DMS53 treated with DMSO at 0.1 percent for 48 hours (cell line): ENCODE results near the gene SV2C.
"Not testable (repeated sequence)": the region's sequence is repeated elsewhere in the genome, so short reads cannot be mapped to it uniquely, and the experiment has no call there.

Experiments
- DNase-seq: peaks from one replicate; lab custom pipeline; 2025; ENCODE audit not compliant: unreplicated experiment; lab: John Stamatoyannopoulos, UW

SV2C gene

DNA sequence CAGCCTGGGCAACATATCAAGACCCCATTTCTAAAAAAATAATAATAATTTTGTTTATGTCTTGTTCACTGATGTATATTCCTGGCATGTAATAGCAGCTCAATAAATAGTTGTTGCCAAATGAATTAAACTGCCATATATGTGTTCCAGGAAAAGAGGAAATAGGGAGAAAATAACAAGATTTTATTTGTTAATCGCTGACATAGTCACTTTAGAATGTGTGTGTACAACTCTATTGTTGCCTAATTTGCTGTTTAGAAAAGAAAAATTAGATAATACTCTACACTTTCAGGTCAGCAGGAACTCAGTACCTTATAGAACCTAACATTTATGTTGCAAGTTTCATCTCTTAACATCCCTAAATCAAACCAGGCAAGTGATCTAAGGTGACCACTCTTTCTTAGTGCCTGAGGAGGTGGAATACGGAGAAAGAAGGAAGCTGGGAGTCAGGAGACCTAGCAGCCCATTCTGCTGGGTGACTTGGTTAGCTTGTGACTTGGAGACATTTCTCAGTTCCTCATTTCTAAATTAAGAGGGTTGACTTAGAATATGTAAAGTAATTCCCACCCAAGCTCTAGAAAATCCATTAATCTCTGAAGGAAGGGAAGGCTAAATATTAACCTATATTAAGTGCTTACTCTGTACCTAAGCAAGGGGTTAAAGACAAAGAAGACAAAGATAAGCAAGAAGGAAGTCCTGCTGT lies 209.6 kb downstream of the SV2C start:
- DNase-seq, result no peak

DNA sequence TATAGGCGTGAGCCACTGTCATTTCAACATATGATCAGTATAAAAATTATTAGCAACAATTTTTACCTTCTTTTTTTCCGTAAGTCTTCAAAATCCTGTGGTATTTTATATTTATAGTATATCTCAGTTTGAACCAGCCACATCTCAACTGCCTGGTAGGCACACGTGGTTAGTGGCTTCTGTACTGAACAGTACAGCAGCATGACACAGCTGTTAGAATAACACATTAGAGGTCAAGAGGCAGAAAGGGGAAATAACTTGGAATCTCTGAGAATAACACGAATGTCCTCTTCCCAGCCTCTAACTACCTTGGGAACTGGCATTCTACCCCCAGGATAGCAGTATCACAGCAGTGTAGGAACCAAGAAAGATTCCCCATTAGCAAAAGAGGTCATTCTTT lies 211.4 kb downstream of the SV2C start:
- DNase-seq, result no peak

DNA sequence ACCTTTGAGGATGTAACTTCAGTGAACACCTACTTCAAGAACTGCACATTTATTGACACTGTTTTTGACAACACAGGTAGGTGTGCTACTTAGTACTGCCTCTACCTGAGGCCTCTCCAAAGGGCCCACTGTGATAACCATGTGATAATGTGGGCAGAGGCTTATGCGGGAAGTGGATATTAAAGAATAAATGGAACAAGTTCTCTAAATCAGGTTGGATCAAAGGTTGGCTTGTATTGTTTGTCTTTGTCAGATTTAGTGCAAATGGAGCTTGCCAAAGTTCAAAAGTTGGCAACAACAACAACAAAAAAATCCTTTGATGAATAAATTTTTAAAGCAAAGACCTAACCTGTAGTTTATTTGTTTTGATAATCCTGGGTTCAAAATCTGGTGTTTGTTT lies 215.7 kb downstream of the SV2C start:
- no peak for DNase-seq

DNA sequence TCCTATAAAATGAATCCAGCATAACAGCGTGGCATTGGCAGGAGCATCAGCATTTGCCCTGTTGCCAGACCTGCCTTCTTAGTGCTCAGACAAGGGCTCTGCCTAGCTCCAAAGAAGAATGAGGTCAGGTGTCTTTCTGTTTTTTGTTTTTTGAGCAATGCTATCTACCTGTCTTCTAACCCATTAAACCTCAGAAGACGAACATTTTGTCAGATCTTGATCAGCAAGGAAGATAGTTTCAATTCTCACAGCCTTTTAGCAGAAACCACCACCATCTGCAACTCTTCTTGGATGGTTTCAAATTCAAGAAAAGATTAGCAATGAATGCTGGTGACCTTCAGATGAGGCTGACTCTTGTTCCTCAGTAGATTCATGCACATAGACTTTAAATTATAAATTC lies 216.4 kb downstream of the SV2C start:
- no peak for DNase-seq

DNA sequence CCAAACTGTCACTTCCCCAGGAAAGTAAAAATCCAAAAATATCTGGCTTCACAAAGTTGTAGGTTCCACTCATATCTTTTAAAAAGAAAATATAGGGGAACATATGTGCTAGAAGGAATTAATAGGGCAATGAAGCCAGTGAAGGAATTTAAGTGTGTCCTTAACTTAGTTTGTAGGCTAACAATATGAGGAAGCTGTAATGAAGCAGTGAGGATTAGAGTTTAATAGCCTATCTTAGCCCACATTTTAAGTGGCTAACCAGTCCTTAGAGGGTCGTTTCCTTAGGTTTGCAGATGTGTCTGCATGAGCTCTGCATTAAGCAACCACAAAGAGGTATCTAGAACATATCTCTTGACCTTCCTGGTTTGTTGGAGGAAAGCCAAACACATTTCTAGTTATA lies 218.7 kb downstream of the SV2C start:
- DNase-seq, result not testable (repeated sequence)

DNA sequence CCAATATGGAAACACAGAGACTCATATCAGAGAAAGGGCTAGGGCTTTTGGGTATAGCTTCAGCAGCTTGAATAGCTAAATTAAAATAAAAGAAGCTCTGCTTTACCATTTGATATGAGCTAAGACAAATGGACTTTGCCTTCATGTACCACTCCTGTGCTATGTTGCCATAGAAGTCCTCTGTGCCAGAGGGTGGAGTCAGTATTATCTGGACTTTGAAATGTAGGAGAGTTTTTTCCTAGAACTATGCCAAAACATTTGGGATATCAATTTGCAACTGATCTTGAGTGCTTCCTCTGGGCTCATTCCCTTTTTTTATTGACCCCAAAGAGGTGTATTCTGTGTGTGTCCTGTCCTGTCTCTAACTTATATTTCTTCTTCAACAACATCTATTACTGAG lies 219.5 kb downstream of the SV2C start:
- DNase-seq, result not testable (repeated sequence)

DNA sequence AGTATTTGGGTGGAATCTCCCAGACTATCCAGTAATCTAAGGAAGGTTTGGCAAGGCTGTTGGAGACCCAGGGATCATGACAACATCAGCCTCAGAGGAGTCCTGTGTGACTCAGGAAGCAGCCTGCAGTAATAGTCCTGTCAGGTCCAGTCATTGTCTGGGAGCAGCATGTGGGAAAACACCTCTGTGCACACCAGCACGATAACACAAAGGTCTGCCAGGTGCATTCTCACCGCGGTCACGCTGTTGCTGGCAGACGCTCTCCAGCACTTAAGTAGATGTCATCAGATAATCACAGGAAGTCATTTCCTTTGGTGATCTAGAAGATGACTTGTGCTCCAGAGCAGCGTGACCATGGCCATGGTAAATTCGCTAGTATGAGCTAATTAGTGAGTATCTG lies 220.7 kb downstream of the SV2C start:
- DNase-seq, result peak; percentile 97

DNA sequence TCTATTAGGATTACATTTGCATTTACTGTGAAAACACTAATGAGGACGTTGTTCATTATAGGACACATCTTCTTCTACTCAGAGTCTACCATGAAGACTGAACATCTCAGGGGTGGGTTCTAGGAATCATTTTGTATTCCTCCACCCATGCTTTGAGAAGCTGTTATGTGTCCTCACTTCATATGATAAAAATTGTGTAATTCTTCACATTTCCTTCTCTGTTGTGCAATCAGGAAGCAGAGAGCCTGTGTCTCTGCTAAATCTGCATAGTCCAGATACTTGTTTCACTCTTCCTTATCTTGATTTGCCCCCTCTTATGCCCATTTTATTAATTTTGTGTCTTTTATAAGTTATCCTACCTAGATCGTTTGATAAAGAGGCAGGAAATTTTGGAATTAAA lies 222.1 kb downstream of the SV2C start:
- no peak for DNase-seq

DNA sequence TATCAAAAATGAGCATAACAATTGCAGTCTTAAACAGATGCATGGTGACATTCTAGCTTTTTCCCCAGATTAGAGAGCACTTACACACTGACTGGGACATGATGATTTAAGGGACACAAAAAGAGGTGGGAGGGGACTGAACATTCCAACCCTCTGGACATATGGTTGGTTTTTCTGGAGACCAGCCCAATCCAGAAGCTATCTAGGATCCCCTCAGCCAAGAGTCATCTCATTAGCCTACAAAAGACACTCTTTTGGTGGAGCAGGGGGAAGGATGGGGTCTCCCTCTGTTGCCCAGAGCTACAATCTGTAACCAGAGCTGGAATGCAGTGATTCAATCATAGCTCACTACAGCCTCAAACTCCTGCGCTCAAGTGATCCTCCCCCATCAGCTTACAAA lies 222.6 kb downstream of the SV2C start:
- no peak for DNase-seq

DNA sequence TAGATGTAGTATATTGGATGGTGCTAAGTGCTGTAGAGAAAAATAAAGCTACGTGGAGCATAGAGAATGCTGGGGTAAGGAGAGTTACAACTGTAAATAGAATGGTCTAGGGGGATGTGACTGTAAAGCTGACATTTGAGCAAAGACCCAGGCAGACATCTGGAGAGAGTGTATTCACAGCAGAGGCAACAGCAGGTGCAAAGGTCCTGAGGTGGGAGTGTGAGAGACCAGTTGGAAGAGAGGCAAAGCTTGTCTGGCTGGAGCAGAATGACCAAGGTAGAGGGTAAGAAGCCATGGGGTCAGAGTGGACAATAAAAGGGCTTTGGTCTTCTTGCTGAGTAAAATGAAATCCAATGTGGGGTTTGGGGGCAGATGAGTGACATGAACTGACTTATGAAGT lies 227.0 kb downstream of the SV2C start:
- DNase-seq, result no peak

DNA sequence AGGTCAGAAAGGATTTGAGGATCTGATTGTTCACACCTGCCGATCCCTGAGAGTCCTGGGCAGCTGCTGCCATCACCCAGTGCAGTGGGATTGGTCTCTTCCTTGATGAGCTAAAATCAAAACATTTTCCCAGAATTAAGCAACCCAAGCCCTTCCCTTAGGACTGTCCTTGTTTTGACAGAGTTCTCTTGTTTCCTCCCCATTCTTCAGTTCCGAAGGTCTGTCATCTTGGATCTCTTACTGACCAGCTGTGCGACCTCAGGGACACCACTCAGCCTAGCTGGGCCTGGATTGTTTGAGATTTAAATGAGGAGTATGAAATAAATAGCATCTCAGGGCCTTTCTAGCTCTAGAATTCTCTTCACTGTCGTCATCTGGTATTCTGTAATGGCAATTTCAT lies 229.6 kb downstream of the SV2C start:
- DNase-seq, result no peak

DNA sequence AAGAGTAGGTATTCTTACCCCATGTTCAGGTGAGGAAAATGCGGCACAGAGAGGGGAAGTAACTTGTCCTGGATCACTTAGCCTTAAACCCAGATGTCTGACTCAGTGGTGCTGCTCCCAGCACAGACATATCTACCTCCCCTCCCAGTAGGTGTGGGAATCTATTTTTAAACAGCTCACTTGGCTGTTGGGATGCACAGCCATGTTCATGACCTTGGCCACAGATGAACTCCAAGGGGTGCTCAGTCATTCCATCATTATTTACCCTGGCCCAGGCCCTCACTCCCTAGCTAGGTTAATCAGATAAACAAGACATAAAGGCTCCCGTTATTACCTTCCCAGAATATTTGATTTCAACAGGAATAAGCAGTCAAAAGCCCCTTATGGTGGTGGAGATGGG lies 231.5 kb downstream of the SV2C start:
- no peak for DNase-seq

DNA sequence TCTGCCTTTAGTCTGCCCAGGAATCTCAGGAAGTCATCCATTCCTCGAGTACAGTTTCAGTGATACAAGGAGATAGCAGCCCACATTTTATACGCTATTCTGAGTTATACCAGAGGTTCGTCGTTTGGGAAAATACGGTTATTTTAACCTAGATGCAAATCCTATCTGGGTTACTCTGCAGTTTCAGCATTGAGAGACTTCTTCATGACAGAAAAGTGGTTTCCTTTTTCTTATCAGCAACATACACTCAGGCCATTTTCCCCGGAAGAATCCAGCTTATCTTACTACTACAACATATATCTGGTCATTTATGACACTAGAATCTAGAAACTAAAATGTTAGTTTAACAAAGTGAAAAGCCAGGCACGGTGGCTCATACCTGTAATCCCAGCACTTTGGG lies 236.5 kb downstream of the SV2C start:
- no peak for DNase-seq

DNA sequence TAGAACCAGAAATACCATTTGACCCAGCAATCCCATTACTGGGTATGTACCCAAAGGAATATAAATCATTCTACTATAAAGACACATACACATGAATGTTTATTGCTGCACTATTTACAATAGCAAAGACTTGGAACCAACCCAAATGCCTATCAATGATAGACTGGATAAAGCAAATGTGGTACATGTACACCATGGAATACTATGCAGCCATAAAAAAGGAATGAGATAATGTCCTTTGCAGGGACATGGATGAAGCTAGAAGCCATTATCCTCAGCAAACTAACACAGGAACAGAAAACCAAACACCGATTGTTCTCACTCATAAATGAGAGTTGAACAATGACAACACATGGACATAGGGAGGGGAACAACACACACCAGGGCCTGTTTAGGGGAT lies 240.3 kb downstream of the SV2C start:
- DNase-seq, result not testable (repeated sequence)

DNA sequence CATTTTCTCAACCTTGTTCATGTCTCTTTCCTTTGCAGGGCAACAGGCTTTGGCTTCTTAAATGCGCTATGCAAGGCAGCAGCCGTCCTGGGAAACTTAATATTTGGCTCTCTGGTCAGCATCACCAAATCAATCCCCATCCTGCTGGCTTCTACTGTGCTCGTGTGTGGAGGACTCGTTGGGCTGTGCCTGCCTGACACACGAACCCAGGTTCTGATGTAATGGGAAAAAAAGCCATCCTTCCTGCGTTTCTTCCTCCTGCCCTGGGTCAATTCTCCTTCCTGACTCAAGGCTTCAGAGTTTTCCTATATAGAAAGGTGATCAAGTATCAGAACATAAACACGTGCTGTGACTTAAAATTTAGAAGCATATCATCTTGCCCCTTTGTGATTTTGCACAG lies 242.1 kb downstream of the SV2C start:
- no peak for DNase-seq

DNA sequence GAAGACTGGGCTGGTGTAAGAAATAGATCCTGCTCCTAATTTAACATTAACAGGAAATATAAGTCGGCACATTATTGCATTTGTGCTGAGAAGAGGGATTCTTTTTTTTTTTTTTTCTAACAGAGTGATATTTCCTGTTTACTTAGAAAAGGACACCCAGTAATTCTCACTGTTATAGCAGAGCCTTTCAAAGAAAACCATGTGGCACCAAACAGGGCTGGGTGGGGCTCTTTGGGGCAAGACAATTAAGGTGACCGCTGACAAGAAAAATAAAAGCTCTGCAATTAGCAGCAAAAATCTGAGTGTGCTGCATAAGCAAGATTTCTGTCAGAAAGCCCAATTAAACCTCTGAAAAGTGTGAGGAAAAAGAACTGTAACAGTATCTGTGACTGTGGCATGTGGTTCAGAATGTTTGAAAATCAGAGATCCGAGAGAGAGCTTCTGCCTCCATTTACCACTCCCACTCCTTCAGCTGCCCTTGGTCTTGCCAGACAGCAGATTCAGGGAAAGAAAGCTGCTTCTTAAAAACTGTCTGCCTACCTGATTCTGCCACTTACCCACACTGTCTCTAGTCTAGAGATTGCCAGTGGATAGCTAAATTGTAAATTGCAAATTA lies 242.8 kb downstream of the SV2C start:
- DNase-seq, result peak; percentile 34

DNA sequence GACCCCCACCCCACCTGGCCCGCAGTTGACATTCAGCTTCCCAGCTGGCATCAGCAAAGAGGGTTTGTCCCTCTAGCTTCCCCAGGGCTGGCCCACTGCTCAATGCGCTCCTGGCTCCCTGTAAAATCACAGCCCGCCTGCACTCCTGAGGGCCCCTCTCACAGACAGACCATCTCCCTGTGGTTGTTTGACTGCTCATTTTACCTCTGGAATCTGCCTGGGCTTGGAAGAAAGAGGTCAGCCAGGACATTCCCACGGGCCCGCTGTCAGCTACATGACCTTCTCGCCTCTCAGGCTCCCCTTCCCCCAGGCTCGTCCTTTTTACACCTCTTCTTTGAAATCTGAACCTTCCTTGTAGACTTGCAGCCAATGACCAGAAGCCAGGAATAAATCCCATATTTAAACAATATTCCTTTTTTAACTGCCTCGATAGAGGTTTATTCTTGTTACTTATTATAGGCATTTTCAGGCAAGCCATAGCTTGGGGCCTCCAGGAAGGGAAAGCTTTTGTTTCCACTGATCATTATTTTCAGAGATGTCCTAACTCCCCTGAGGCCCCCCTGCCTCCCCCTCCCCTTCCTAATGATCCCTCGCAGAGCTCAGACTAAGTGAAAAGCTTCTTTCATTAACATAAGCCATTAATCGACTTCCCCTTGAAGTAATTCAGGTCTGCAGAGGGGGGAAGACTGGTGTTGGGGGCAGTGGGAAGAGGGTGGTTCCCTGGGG lies 243.6 kb downstream of the SV2C start:
- no peak for DNase-seq

DNA sequence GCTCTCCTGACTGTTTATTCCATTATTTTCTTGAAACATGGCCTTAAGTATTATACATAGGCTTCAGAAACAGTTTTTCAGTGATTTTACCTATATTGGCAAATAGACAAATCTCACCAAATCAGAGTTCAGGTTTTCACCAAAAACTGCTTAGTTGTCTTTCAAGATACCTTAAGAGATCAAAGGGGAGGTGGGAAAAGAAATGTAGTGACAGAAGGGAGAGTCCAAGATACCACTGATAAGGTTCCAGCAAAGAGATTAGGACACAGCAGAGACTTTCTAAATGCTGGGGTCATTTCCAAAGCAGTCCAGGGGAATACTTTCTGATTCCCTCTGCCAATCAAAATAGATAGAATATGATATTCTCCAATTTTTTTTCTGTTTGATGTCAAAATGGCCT lies 246.2 kb downstream of the SV2C start:
- no peak for DNase-seq

DNA sequence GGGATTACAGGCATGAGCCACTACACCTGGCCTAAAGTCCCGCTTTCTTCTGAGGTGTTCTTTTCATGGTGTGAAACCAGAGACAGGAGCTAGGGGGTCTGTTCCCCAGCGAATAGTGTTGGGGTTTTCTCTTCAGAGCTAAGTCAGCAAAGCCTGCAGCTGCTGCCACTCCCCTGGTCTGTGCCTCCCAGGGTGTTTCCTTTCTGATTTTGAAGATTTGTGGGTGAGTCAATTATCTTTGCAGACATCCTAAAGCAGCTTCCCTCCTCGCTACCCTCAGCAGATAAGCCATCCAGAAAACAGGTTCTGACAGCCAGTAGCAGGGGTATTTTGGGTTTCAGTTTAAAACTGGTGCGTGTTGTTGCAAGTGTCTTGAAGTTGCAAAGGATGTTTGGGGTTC lies 247.9 kb downstream of the SV2C start:
- no peak for DNase-seq

DNA sequence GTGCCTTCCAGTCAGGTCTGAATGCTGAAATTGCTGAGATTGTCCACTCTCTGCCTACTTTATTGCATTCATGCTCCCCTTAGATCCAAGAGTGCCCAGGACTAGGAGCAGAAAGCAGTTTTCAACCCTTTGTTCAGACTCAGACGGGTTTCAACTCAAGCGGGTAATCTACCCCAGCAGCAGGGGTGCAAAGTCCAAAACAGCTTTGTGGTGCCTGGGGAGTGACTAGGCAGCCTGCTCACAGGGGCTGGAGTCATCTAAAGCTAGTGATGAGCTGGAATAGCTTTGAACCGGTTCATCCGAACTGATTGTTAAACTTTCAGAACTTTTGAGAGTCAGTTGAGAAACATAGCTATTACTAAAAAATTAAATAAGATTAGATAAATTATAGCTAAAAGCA lies 248.9 kb downstream of the SV2C start:
- DNase-seq, result no peak

DNA sequence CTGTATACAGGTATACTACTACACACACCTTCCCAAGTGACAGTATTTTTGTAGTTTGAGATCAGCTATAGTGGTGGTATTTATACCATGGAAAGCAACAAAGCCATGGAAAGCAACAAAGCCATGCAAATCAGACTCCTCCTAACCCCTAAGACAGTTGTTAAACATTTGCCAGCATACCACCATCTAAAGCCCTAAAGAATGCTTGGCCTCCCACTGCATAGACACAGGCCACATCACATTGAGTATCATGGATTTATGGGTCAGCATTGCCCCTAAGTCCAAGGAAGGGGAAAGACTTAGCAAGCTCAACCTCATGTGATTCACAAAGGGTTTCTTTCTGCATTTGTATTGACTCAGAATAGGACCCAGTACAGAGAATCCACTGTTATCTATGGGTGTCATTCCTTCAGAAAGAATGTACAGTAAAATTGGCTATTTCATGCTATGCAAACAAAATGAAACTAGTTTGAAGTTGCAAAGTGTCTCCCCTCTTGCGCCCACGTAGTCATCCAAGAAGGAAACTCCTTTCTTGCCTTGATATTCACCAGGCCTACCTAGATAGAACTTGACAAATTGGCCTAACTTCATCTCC lies 249.5 kb downstream of the SV2C start:
- no peak for DNase-seq

DNA sequence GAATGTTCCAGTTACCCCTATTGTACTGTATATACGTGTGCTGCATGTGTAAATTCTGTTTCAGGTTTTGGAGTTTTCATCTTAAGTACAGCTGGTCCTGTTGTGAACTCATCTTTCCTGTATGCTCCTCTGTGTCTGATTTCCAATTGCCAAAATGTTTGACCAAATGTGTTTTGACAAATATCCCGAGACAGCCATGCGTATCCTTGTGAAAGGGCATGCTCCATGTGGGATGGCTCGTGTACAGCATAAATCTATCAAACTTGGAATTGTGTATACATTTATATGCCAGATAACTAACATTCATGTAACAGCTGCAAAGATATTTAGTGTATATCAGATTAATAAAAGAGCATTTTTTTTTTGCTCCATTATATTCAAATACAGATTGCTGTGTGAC lies 250.4 kb downstream of the SV2C start:
- no peak for DNase-seq
